HepG2 (cell line): Measurements from ENCODE around the gene MXRA7. TPM values are rescaled to one million over a fixed set of nuclear protein-coding genes. Genes with fewer than 3 reads are reported as not detected.
A peak's percentile ranks its signal among the peaks of the same experiment; 100 is the strongest.

Experiments used
- BCL6 ChIP-seq: IDR thresholded peaks from 2 replicates; pipeline ENCODE4 v1.6.1; 2016; ENCODE audit warnings: missing genetic modification reagents, missing compliant biosample characterization
- CEBPB ChIP-seq: IDR thresholded peaks from 2 replicates; pipeline ENCODE4 v1.6.1; 2011; ENCODE audit warnings: low read depth, low read length, improper control_type of control experiment, borderline replicate concordance
- CEBPG ChIP-seq: IDR thresholded peaks from 2 replicates; pipeline ENCODE4 v1.6.1; 2016
- ETV5 ChIP-seq: IDR thresholded peaks from 2 replicates; pipeline ENCODE4 v1.6.1; 2018; ENCODE audit warnings: missing biosample characterization, missing genetic modification reagents, inconsistent platforms, borderline replicate concordance
- FOXK1 ChIP-seq: sonication (generic); formaldehyde crosslinking; IDR thresholded peaks from 2 replicates; pipeline ENCODE4 v1.4.0; 2020; ENCODE audit warnings: low read depth, missing genetic modification reagents, borderline replicate concordance
- FOXP1 ChIP-seq, 2 experiments: fragments of 450-650 bp in 1 of 2; IDR thresholded peaks; 2 replicates each; pipeline ENCODE4 v1.6.1; 2017 to 2018; ENCODE audit warnings: antibody characterized with exemption in 1 of 2
- HDAC1 ChIP-seq: sonication (generic); formaldehyde crosslinking; IDR thresholded peaks from 2 replicates; pipeline ENCODE4 v1.5.1; 2020; ENCODE audit warnings: mild to moderate bottlenecking, missing genetic modification reagents
- HMG20A ChIP-seq: IDR thresholded peaks from 2 replicates; pipeline ENCODE4 v1.6.1; 2016; ENCODE audit warnings: borderline replicate concordance
- MEIS2 ChIP-seq: sonication (generic); formaldehyde crosslinking; IDR thresholded peaks from 2 replicates; pipeline ENCODE4 v1.9.0; 2021; ENCODE audit warnings: mild to moderate bottlenecking, missing genetic modification reagents
- NPAS2 ChIP-seq: sonication (generic); formaldehyde crosslinking; IDR thresholded peaks from 2 replicates; pipeline ENCODE4 v1.8.0; 2022; ENCODE audit warnings: mild to moderate bottlenecking, missing genetic modification reagents, borderline replicate concordance
- NR2F6 ChIP-seq, 2 experiments: IDR thresholded peaks; 2 replicates each; pipeline ENCODE4 v1.6.1; 2016; ENCODE audit warnings: antibody characterized with exemption in 1 of 2, mild to moderate bottlenecking in 1 of 2
- SAP130 ChIP-seq: IDR thresholded peaks from 2 replicates; pipeline ENCODE4 v1.6.1; 2016; ENCODE audit warnings: low read depth
- SIX1 ChIP-seq: sonication (generic); formaldehyde crosslinking; IDR thresholded peaks from 2 replicates; pipeline ENCODE4 v1.4.0; 2020; ENCODE audit warnings: missing genetic modification reagents, borderline replicate concordance
- SIX4 ChIP-seq: sonication (generic); formaldehyde crosslinking; IDR thresholded peaks from 2 replicates; pipeline ENCODE4 v1.4.0; 2020; ENCODE audit warnings: missing genetic modification reagents
- SOX5 ChIP-seq: IDR thresholded peaks from 2 replicates; pipeline ENCODE4 v1.6.1; 2016; ENCODE audit warnings: borderline replicate concordance
- TARDBP ChIP-seq: sonication (generic); formaldehyde crosslinking; IDR thresholded peaks from 2 replicates; pipeline ENCODE4 v1.8.0; 2022; ENCODE audit warnings: mild to moderate bottlenecking, missing genetic modification reagents
- TCF7 ChIP-seq: sonication (generic); IDR thresholded peaks from 2 replicates; pipeline ENCODE4 v1.6.1; 2016; ENCODE audit warnings: antibody characterized with exemption, low read depth
- TEAD3 ChIP-seq: optimal IDR thresholded peaks from 2 replicates; pipeline ENCODE3; 2016; ENCODE audit warnings: borderline replicate concordance
- TGIF2 ChIP-seq: IDR thresholded peaks from 2 replicates; pipeline ENCODE4 v1.6.1; 2016; ENCODE audit warnings: control low read depth, missing compliant biosample characterization
- ZBTB20 ChIP-seq: sonication (generic); formaldehyde crosslinking; IDR thresholded peaks from 2 replicates; pipeline ENCODE4 v1.8.1; 2023; ENCODE audit warnings: missing genetic modification reagents, low read depth, mild to moderate bottlenecking, borderline replicate concordance
- ZNF17 ChIP-seq: sonication (generic); formaldehyde crosslinking; IDR thresholded peaks from 2 replicates; pipeline ENCODE4 v1.5.0; 2020; ENCODE audit warnings: mild to moderate bottlenecking, missing genetic modification reagents
- ZNF496 ChIP-seq: sonication (generic); formaldehyde crosslinking; IDR thresholded peaks from 2 replicates; pipeline ENCODE4 v1.8.1; 2023; ENCODE audit warnings: mild to moderate bottlenecking, moderate library complexity, missing genetic modification reagents; ENCODE audit not compliant: insufficient replicate concordance
- ZNF850 ChIP-seq: sonication (generic); formaldehyde crosslinking; conservative IDR thresholded peaks from 2 replicates; pipeline ENCODE4 v1.9.0; 2021; ENCODE audit warnings: mild to moderate bottlenecking, missing genetic modification reagents
- polyA plus RNA-seq, 8 experiments: library from polyadenylated mRNA; depleted of rRNA in 3 of 8; stranded (reverse) in 7 of 8; unstranded in 1 of 8; fragments of >200 nt; fragmentation: Illumina TruSeq in 4 of 8; extraction: Trizol in 4 of 8; gene quantifications; 2 replicates each; pipeline versions ENCODE4 v1.2.1 to v1.2.3, GENCODE V29; 2011 to 2016; ENCODE audit warnings: low read depth in 4 of 8, missing spikeins in 1 of 8, mixed read lengths in 1 of 8; ENCODE audit not compliant: insufficient read depth in 1 of 8
- total RNA-seq, 5 experiments: library from RNA; depleted of rRNA; stranded (reverse); fragments of >200 nt; fragmentation: Illumina TruSeq; extraction: Trizol; gene quantifications; 2 replicates each; pipeline ENCODE4 v1.2.3, GENCODE V29; 2016; ENCODE audit warnings: low read depth in 1 of 5
- TF ChIP-seq, protein P1 (sequence below): sonication (generic); formaldehyde crosslinking; conservative IDR thresholded peaks from 2 replicates; pipeline ENCODE4 v1.4.0; 2020; ENCODE audit warnings: mild to moderate bottlenecking, missing genetic modification reagents, moderate library complexity
- TF ChIP-seq, protein P2 (sequence below): sonication (generic); formaldehyde crosslinking; IDR thresholded peaks from 2 replicates; pipeline ENCODE4 v1.5.1; 2020; ENCODE audit warnings: missing genetic modification reagents, mild to moderate bottlenecking, borderline replicate concordance

MXRA7 gene
- total and polyA plus RNA-seq, 2 of the 13 experiments (the other 11 are each of a cell fraction or from before 2014, with no cell fraction given) = 44.8 to 112 TPM

DNA sequence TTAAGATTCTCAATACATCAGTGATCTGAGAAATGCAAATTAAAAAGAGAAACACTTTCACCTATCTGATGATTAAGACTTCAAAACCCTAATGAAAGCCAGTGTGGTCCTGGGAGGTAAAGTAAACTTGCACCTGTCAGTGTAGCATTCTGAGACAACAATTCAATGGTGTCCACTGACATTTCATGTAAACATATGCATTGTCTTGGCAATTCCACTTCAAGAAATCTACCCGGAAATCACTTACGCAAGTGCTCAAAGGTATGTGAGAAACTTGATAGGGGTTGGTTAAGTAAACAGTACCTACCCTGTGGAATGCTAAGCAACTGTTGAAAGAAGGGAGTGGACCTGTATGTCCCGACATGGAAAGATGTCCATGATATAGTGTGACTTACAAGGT is 69.3 kb downstream of the MXRA7 start (continued):
- TF ChIP-seq HDAC1 (CRISPR knock-in tag) (0 out of 2 replicates have a peak, but pooled peaks have one; percentile 41), MEIS2 (CRISPR knock-in tag) (no peak), FOXK1 (peak; percentile 22; the same call in 1 of the 2 replicates), NR2F6 (IDR thresholded peaks at IDR 0.05) (no peak), NR2F6 (CRISPR knock-in tag; IDR thresholded peaks at IDR 0.05) (0 out of 2 replicates have a peak, but pooled peaks have one; percentile 26), ZNF850 (CRISPR knock-in tag) (no peak), TARDBP (CRISPR knock-in tag) (0 out of 2 replicates have a peak, but pooled peaks have one; percentile 48), TEAD3 (CRISPR knock-in tag) (peak; percentile 92), SAP130 (CRISPR knock-in tag) (peak; percentile 49; the same call in 1 of the 2 replicates), ZNF17 (CRISPR knock-in tag) (no peak), SOX5 (CRISPR knock-in tag) (peak; percentile 95), CEBPG (CRISPR knock-in tag) (peak; percentile 83), SIX4 (peak; percentile 92), TCF7 (peak; percentile 34; the same call in 1 of the 2 replicates), SIX1 (peak; percentile 98), TGIF2 (CRISPR knock-in tag) (peak; percentile 35; the same call in 1 of the 2 replicates), ZNF496 (no peak), NPAS2 (no peak), HMG20A (CRISPR knock-in tag) (peak; percentile 49; the same call in 1 of the 2 replicates), BCL6 (CRISPR knock-in tag) (peak; percentile 65), ETV5 (peak; percentile 74; the same call in 1 of the 2 replicates), CEBPB (0 out of 2 replicates have a peak, but pooled peaks have one; percentile 8), ZBTB20 (CRISPR knock-in tag) (0 out of 2 replicates have a peak, but pooled peaks have one; percentile 49), FOXP1 (IDR thresholded peaks at IDR 0.05) (no peak), FOXP1 (CRISPR knock-in tag; IDR thresholded peaks at IDR 0.05) (peak; percentile 69; the same call in 1 of the 2 replicates)
- TF ChIP-seq, protein P1, sequence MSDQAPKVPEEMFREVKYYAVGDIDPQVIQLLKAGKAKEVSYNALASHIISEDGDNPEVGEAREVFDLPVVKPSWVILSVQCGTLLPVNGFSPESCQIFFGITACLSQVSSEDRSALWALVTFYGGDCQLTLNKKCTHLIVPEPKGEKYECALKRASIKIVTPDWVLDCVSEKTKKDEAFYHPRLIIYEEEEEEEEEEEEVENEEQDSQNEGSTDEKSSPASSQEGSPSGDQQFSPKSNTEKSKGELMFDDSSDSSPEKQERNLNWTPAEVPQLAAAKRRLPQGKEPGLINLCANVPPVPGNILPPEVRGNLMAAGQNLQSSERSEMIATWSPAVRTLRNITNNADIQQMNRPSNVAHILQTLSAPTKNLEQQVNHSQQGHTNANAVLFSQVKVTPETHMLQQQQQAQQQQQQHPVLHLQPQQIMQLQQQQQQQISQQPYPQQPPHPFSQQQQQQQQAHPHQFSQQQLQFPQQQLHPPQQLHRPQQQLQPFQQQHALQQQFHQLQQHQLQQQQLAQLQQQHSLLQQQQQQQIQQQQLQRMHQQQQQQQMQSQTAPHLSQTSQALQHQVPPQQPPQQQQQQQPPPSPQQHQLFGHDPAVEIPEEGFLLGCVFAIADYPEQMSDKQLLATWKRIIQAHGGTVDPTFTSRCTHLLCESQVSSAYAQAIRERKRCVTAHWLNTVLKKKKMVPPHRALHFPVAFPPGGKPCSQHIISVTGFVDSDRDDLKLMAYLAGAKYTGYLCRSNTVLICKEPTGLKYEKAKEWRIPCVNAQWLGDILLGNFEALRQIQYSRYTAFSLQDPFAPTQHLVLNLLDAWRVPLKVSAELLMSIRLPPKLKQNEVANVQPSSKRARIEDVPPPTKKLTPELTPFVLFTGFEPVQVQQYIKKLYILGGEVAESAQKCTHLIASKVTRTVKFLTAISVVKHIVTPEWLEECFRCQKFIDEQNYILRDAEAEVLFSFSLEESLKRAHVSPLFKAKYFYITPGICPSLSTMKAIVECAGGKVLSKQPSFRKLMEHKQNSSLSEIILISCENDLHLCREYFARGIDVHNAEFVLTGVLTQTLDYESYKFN (CRISPR knock-in tag) = peak; percentile 50; the same call in 1 of the 2 replicates
- TF ChIP-seq, protein P2, sequence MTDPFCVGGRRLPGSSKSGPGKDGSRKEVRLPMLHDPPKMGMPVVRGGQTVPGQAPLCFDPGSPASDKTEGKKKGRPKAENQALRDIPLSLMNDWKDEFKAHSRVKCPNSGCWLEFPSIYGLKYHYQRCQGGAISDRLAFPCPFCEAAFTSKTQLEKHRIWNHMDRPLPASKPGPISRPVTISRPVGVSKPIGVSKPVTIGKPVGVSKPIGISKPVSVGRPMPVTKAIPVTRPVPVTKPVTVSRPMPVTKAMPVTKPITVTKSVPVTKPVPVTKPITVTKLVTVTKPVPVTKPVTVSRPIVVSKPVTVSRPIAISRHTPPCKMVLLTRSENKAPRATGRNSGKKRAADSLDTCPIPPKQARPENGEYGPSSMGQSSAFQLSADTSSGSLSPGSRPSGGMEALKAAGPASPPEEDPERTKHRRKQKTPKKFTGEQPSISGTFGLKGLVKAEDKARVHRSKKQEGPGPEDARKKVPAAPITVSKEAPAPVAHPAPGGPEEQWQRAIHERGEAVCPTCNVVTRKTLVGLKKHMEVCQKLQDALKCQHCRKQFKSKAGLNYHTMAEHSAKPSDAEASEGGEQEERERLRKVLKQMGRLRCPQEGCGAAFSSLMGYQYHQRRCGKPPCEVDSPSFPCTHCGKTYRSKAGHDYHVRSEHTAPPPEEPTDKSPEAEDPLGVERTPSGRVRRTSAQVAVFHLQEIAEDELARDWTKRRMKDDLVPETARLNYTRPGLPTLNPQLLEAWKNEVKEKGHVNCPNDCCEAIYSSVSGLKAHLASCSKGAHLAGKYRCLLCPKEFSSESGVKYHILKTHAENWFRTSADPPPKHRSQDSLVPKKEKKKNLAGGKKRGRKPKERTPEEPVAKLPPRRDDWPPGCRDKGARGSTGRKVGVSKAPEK (CRISPR knock-in tag) = no peak
